ENCODE data around the gene KIF26B.

- TF ChIP-seq CTCF (conservative IDR thresholded peaks at IDR 0.05; ENCODE audit: low read length) (no peak), EZH2phosphoT487 (IDR thresholded peaks at IDR 0.05; ENCODE audit: borderline replicate concordance) (no peak)
Measured at GRCh38 chr1:245651093-245651492, 496.3 kb downstream of the KIF26B start.

Measured in Loucy (cell line).